Pancreas (tissue), 10 donors: ENCODE results near the gene TRIM25. TPM values are rescaled to one million over a fixed set of nuclear protein-coding genes. Genes with fewer than 3 reads are reported as not detected.
A peak's percentile ranks its signal among the peaks of the same experiment; 100 is the strongest.

Experiments used
- ATAC-seq, 4 donors: fragments of 200-7000 bp; cut with Tn5 transposase; one replicate each; pipeline versions ENCODE4 v1.8.0 to v1.9.1; 2020; ENCODE audit warnings: mild to moderate bottlenecking in 4 of 4, moderate library complexity in 4 of 4
- DNase-seq, 6 donors: peaks; one replicate each; pipeline ENCODE4 v3.0.0-alpha.2; 2020
- FAIRE-seq: peaks from 2 replicates; lab custom pipeline; 2012; peaks lifted over from hg19 to GRCh38; lab: Jason Lieb, UNC
- H3K27ac ChIP-seq, 4 donors: fragments of 200-600 bp; sonication (generic); 1 replicate in 3 of 4; 2 replicates in 1 of 4; pipeline versions ENCODE4 v1.5.0 to v1.8.0; 2020
- H3K27me3 ChIP-seq, 4 donors: fragments of 200-600 bp; one replicate each; pipeline ENCODE4 v1.8.0; 2021
- H3K36me3 ChIP-seq, 3 donors: fragments of 200-600 bp; sonication (generic) in 1 of 3; one replicate each; pipeline versions ENCODE4 v1.5.0 to v1.8.0; 2020 to 2021
- H3K4me1 ChIP-seq, 3 donors: fragments of 200-600 bp; one replicate each; pipeline ENCODE4 v1.8.0; 2021
- H3K4me3 ChIP-seq, 4 donors: fragments of 200-600 bp; sonication (generic) in 2 of 4; one replicate each; pipeline versions ENCODE4 v1.5.0 to v1.8.0; 2020 to 2021
- H3K9me3 ChIP-seq, 4 donors: fragments of 200-600 bp; one replicate each; pipeline ENCODE4 v1.8.0; 2021
- CTCF ChIP-seq, 4 donors: fragments of 200-600 bp; sonication (generic) in 3 of 4; IDR thresholded peaks; one replicate each; pipeline versions ENCODE4 v1.5.0 to v1.8.0; 2021; ENCODE audit warnings: antibody characterized with exemption in 4 of 4
- WGBS, 2 donors: extraction: QIAGEN DNeasy Blood & Tissue Kit; methylation state at CpG; one replicate each; pipeline ENCODE4 v1.1.7; 2013; 5-methylcytosine and 5-hydroxymethylcytosine counted together
- intact Hi-C, 3 donors: fragments of 100-400 bp; cut with DNase I; formaldehyde crosslinking; loops; one replicate each; pipeline versions ENCODE4 v1.11.1 to v1.14.2; 2022
- polyA plus RNA-seq, 2 donors: library from polyadenylated mRNA; stranded (reverse); fragments of 200-250 nt; gene quantifications; one replicate each; pipeline ENCODE4 v1.2.3, GENCODE V29; 2013
- total RNA-seq, 6 donors: library from RNA; stranded (reverse); fragmentation: NEBNext Ultra II Directional in 4 of 6; extraction: Animal tissue kit (Norgen Biotek cat#: 25700) in 4 of 6; gene quantifications; one replicate each; pipeline versions ENCODE4 v1.2.1 to v1.2.4, GENCODE V29; 2021 to 2023
- donor health status: healthy with polysubstance abuse.
- donor health status: DM: no; HTN: no; CAD: no; lungs with moderate emphysema.
- donor health status: DM: no; HTN: no; CAD: no.
- donor health status: control.
- donor health status: control.
- donor health status: Bipolar disorder and iron deficiency.
- donor health status: DM: yes; HTN: yes; CAD: no.
- donor health status: DM: no; HTN: no; CAD: no.
- donor health status: DM: no; HTN: no; CAD: no.
- donor health status: DM: yes; HTN: yes; CAD: no.

The TRIM25 gene
- total and polyA plus RNA-seq, 8 donors = 12.2 to 39.4 (median 20.1) TPM

- Histone ChIP-seq H3K27ac (no peak overlapping the region), H3K4me3 (no peak overlapping the region), H3K9me3 (no peaks in the 10 kb centered on the region), H3K27me3 (no peaks in the 10 kb centered on the region), H3K36me3 (no peaks in the 10 kb centered on the region), H3K4me1 (no peaks in the 10 kb centered on the region)
- ATAC-seq (no peak), DNase-seq (no peak), FAIRE-seq (no peak)
- 93% methylated on average over 3 of the region's 3 CpGs for WGBS, 2 donors
- no peak for TF ChIP-seq CTCF (IDR thresholded peaks at IDR 0.05)
- intact Hi-C loops = no loop called here
Observed at GRCh38 chr17:56868716-56869115, 45.1 kb downstream of the TRIM25 start.

GRCh38 chr17:56867948-56868376 is 45.9 kb downstream of the TRIM25 start:
- ATAC-seq (peak in 1 of 4 donors; percentile 21), DNase-seq (no peak), FAIRE-seq (no peak)
- TF ChIP-seq CTCF (IDR thresholded peaks at IDR 0.05) = no peak
- Histone ChIP-seq H3K27me3 (no peaks in the 10 kb centered on the region), H3K4me3 (no peak overlapping the region), H3K9me3 (no peaks in the 10 kb centered on the region), H3K36me3 (peaks cover 0 to 4% (median 0%) of the 10 kb centered on the region in 3 donors), H3K4me1 (no peaks in the 10 kb centered on the region), H3K27ac (no peak overlapping the region)
- intact Hi-C loops = no loop called here
- WGBS, 2 donors = 38 to 46% methylated on average over 2 of the region's 2 CpGs

- intact Hi-C loops = no loop called here
- WGBS, 2 donors = 44 to 60% methylated on average over 3 of the region's 3 CpGs
- Histone ChIP-seq H3K36me3 (peaks cover 0 to 17% (median 0%) of the 10 kb centered on the region in 3 donors), H3K4me3 (no peak overlapping the region), H3K4me1 (no peaks in the 10 kb centered on the region), H3K27me3 (no peaks in the 10 kb centered on the region), H3K27ac (no peak overlapping the region), H3K9me3 (no peaks in the 10 kb centered on the region)
- ATAC-seq = peak in 2 of 4 donors; percentile 49 to 78
- FAIRE-seq = no peak
- no peak for TF ChIP-seq CTCF (IDR thresholded peaks at IDR 0.05)
- DNase-seq = no peak
Observed at GRCh38 chr17:56866496-56866895, 47.4 kb downstream of the TRIM25 start.

- Histone ChIP-seq H3K27ac (no peak overlapping the region), H3K27me3 (no peaks in the 10 kb centered on the region), H3K9me3 (no peaks in the 10 kb centered on the region), H3K4me3 (no peak overlapping the region), H3K4me1 (no peaks in the 10 kb centered on the region), H3K36me3 (peaks cover 0 to 17% (median 0%) of the 10 kb centered on the region in 3 donors)
- WGBS, 2 donors = 92 to 97% methylated on average over 5 of the region's 5 CpGs
- FAIRE-seq (no peak), DNase-seq (no peak), ATAC-seq (no peak)
- intact Hi-C loops = no loop called here
- no peak for TF ChIP-seq CTCF (IDR thresholded peaks at IDR 0.05)
Observed at GRCh38 chr17:56866076-56866475, 47.8 kb downstream of the TRIM25 start.

GRCh38 chr17:56863974-56864373 is 49.9 kb downstream of the TRIM25 start:
- DNase-seq (no peak), ATAC-seq (no peak), FAIRE-seq (no peak)
- no peak for TF ChIP-seq CTCF (IDR thresholded peaks at IDR 0.05)
- Histone ChIP-seq H3K27me3 (no peaks in the 10 kb centered on the region), H3K4me1 (no peaks in the 10 kb centered on the region), H3K9me3 (no peaks in the 10 kb centered on the region), H3K4me3 (no peak overlapping the region), H3K36me3 (peaks cover 0 to 17% (median 13%) of the 10 kb centered on the region in 3 donors), H3K27ac (no peak overlapping the region)
- WGBS, 2 donors = 75 to 76% methylated on average over 3 of the region's 3 CpGs
- intact Hi-C loops = no loop called here
